Measurements from ENCODE around the gene UNK. TPM values are rescaled to one million over a fixed set of nuclear protein-coding genes. Genes with fewer than 3 reads are reported as not detected.

UNK gene
- total and polyA plus RNA-seq, 9 of the 15 experiments (the other 6 are each of a cell fraction or from before 2014, with no cell fraction given): 12.8 to 38.6 (median 24.8) TPM

GRCh38 chr17:75784473-75785015 lies at the start of gene UNK (continued):
- peak in 1 of 3 experiments; percentile 10 for TF ChIP-seq YY1 (IDR thresholded peaks at IDR 0.05; ENCODE audit: borderline replicate concordance in 1 of 3, control insufficient read depth in 1 of 3, extremely low read depth in 1 of 3, insufficient read depth in 3 of 3, insufficient read length in 1 of 3, insufficient replicate concordance in 2 of 3, low read depth in 1 of 3, low read length in 2 of 3)
- no peak for TF ChIP-seq BMI1 (IDR thresholded peaks at IDR 0.05; ENCODE audit: low read length)
- TF ChIP-seq ZNF143 (CRISPR knock-in tag; IDR thresholded peaks at IDR 0.05): peak; percentile 99
- no peak for TF ChIP-seq THRAP3 (IDR thresholded peaks at IDR 0.05; ENCODE audit: borderline replicate concordance)
- no peak for TF ChIP-seq ZHX1 (conservative IDR thresholded peaks at IDR 0.05; ENCODE audit: low read length)
- TF ChIP-seq ZFP91 (CRISPR knock-in tag; IDR thresholded peaks at IDR 0.05): no peak
- no peak for TF ChIP-seq ZNF277 (CRISPR knock-in tag; IDR thresholded peaks at IDR 0.05; ENCODE audit: borderline replicate concordance)
- no peak for TF ChIP-seq AFF4 (CRISPR knock-in tag; IDR thresholded peaks at IDR 0.05)
- TF ChIP-seq PRPF4 (IDR thresholded peaks at IDR 0.05; ENCODE audit: insufficient read depth, low read depth, low read length, poor library complexity, severe bottlenecking): no peak
- peak; percentile 81; the same call in 1 of the 2 replicates for TF ChIP-seq ESRRA (IDR thresholded peaks at IDR 0.05; ENCODE audit: borderline replicate concordance, low read depth)
- no peak for TF ChIP-seq NR3C1 (CRISPR knock-in tag; IDR thresholded peaks at IDR 0.05)
- no peak for TF ChIP-seq ETV5 (CRISPR knock-in tag; IDR thresholded peaks at IDR 0.05; ENCODE audit: low read depth)
- TF ChIP-seq NCOA6 (IDR thresholded peaks at IDR 0.05): peak; percentile 90
- TF ChIP-seq ATF6 (CRISPR knock-in tag; IDR thresholded peaks at IDR 0.05): no peak
- TF ChIP-seq ATF7 (IDR thresholded peaks at IDR 0.05): peak; percentile 97
